GM19351 (cell line): Measurements from ENCODE around the gene TAF9B.
A peak's percentile ranks its signal among the peaks of the same experiment; 100 is the strongest.
"Not testable (repeated sequence)": the region's sequence is repeated elsewhere in the genome, so short reads cannot be mapped to it uniquely, and the experiment has no call there.

Source experiments
- ATAC-seq: cut with Tn5 transposase; IDR thresholded peaks from one replicate; pipeline ENCODE4 v1.9.1; 2021; ENCODE audit warnings: mild to moderate bottlenecking, moderate library complexity; ENCODE audit not compliant: unreplicated experiment

The TAF9B gene

DNA sequence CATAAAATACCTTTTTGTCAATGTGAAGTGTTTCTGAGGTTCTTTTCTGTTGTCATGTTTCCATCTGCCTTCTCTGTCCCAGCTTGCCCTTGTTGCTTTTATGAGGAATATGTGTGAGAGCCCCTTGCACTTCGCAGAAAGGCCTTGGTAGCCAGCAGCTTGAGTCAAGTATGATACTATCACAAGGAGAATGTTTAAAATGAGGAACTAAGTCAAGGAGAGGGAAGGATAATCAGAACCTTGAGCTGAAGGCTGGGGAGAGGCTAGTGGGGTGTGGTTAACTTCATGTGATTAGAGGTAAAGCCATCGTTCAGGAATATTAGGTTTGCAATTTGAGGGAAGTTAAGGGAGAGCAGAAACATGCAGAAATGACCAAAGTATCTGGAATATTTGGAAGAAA lies 22.7 kb downstream of the TAF9B start:
- no peak for ATAC-seq

DNA sequence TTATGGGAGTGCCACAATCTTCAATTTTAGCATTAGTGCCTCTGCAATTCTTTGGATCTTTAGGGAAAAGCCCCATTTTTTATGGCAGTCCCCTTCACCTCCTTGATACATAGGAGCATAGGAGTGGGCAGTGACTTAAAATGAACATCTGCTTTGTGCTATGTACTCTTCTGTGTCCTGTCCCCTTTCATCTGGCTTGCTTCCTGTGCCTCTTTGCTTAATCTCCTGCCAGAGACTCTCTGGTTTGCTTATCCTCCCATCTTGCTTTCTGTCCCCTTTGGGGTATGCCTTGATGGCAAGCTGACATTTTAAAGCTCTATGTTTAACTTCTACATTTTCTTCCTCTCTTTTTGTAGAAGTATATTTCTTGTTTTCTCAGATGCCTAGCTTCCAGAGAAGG lies 23.1 kb downstream of the TAF9B start:
- ATAC-seq, result no peak

DNA sequence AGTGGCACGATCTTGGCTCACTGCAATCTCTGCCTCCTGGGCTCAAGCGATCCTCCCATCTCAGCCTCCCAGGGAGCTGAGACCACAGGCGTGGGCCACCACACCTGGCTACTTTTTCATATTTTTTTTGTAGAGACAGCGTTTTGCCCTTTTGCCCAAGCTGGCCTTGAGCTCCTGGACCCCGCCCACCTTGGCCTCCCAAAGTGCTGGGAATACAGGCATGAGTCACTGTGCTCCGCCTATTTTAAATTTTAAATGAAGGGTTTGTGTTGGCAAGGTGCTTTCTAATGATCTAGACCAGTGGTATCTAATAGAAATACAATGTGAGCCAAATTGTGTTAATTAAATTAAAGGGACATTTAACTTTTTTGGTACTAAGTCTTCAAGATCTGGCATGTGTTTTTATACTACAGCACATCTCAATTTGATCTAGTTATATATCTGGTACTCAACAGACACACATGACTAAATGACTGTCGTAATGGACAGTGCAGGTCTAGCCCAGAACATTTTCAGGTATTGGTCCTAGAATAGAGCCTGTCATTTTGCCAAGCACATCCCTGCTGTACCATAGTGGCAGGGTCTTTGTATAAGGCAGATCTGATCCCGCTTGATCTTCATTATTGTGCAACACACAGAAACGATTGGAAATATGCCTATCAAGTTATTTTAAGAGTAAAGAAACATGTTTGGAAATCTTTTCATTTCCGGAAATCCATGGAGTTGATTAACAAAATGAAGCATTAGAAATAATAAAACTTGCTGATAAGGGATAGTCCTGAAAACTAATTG lies 28.1 kb downstream of the TAF9B start:
- ATAC-seq, result no peak

DNA sequence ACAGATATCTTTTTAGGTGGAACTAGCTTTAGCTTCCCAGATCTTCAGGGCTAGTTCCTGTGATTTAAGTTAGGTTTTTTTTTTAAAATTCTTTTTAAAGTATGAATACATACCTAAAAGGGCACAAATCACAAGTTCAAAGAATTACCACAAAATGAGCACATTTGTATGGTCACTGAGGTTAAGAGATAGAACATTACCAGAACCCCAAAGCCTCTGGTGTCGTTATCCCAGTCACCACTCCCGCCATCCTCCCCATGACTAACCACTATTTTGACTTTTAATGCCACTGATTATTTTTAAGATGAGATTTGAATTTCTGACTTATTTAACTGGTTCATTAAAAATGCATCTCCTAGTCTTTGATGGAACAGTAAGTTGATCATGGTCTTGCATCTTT lies 30.0 kb downstream of the TAF9B start:
- ATAC-seq, result no peak

DNA sequence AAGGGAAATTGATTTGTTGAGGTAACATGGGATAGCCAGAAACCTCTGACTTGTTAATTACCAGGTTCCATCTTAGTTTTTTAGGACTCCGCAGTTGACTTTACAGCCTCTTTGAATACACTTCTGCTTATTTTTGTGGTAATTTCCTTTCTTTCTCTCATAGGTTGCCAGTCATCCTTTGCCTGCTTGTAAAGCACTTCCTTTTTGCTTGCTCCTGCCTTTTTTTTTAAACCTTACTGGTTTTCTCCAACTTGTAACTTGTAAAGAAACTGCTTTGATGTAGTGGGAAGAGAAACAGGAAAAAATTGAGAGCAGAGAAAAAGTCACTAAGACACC lies 32.8 kb downstream of the TAF9B start:
- ATAC-seq, result no peak

DNA sequence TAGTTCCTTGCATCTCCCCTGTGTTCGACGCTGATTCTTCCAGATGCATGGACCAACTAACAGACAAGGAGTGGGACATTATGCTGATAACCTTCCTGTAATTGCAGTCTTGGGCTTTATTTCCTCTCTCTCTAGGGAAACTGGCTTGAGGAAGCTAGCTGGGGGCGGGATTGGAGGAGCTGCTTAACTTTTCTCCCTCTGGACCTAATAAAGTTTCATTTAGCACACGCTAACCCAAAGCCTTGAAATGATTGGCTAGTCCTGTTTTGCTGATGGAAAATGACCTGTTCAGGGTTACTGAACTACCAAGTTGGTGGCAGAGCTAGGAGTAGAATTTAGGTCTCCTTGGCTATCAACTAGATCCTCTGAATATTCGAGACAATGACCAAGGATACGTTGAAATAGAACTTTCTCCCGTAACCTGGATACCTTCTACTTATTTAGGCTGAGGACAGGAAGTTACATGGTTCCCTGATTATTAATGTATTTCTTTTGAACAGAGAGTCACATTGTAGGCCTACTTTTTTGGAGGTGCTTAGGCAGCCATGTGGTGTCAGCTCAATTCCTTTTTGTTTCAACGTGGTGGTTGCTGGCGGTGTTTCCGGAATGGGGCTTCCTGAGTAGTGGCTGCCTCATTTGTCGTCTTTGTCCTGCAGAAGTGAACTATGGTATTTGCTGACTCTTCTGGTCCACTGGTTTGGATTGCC lies 33.4 kb downstream of the TAF9B start:
- no peak for ATAC-seq

DNA sequence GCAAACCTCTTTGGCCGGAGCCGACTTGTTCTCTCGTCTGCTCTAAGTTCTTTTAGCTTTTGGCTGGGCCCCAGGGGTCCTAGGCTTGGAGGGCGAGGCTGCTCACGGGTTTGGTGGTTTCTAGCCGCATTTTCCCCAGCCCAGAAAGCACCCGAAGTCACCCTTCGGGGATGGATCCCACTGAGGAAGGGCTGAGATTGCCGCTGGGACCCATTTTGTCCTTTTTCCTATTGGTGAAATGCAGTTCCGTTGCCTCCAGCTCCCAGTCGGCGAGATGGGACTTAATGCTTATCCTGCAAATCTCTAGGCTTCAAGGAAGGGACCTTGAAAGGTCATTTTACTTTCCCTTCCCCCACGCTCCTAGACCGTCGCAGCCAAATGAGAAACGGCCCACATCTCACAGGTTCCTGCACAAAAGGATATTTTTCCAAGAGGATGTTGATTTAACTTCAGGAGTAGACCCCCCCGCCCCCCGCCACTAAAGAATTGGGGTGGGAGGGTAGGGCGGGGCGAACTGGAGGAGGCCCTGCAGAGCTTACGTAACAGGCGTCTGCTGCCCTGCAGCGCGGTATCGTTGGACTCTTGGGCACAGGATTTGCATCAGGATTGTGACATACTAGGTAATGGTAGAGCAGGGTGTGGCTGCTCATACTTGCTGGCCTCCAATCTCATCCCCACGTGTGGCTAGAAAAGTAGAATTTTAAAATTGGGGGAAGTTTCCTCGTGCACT lies 34.8 kb downstream of the TAF9B start:
- ATAC-seq, result peak; percentile 30

DNA sequence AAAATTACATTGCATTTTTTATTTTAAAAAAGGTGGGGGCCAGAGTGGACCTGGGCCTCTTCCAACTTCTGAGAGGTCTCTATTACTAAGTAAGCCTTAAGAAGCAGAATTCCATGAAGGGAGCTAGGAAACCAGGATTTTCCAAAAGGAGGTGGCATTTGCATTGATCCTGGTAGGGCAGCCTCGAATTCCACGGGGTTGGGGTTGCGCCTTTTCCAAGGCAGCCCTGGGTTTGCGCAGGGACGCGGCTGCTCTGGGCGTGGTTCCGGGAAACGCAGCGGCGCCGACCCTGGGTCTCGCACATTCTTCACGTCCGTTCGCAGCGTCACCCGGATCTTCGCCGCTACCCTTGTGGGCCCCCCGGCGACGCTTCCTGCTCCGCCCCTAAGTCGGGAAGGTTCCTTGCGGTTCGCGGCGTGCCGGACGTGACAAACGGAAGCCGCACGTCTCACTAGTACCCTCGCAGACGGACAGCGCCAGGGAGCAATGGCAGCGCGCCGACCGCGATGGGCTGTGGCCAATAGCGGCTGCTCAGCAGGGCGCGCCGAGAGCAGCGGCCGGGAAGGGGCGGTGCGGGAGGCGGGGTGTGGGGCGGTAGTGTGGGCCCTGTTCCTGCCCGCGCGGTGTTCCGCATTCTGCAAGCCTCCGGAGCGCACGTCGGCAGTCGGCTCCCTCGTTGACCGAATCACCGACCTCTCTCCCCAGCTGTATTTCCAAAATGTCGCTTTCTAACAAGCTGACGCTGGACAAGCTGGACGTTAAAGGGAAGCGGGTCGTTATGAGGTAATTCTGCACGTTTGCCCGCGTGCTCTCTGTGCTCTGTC lies 35.6 kb downstream of the TAF9B start, which contains the start of gene PGK1:
Gene PGK1 (plus strand): TSS at position 626 of the 824 bp plus-strand sequence. CDS start 93 bp downstream, at position 719.
- peak; percentile 92 for ATAC-seq

DNA sequence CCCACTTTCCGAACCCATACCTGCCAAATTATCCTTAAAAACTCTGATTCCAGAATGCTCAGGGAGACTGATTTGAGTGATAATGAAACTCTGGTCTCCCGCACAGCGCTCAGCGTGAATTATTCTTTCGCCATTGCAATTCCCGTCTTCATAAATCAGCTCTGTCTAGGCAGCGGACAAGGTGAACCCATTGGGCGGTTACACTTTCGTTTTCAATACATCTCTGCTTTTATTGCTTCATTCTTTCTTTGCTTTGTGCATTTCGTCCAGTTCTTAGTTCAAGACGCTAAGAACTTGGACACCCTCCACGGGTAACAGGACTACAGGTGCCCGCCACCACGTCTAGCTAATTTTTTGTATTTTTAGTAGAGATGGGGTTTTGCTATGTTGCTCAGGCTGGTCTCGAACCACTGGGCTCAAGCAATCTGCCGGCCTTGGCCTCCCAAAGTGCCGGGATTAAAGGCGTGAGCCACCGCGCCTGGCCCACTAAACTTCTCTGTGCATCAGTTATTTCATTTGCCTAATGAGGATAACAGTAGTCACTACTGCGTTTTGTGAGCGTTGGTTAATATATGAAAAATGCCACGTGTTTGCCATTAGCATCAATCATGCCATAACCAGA lies 36.3 kb downstream of the TAF9B start:
- no peak for ATAC-seq

DNA sequence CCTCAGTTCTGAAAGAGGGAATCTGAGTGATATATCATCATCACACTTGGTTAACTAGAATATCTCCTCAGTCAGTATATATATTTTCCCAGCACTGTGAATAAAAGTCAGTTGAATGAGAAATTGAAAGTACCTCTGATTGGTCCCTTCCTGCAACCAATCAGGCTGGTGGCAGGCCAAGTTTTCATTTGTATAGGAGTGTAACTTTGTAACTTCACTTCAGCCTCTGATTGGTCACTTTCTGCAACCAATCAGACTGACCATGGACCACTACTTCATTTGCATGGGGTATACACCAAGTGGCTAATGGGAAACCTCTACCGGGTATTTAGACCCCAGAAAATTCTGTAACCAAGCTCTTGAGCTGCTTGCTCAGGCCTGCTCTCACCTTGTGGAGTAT lies 37.4 kb downstream of the TAF9B start:
- no peak for ATAC-seq

DNA sequence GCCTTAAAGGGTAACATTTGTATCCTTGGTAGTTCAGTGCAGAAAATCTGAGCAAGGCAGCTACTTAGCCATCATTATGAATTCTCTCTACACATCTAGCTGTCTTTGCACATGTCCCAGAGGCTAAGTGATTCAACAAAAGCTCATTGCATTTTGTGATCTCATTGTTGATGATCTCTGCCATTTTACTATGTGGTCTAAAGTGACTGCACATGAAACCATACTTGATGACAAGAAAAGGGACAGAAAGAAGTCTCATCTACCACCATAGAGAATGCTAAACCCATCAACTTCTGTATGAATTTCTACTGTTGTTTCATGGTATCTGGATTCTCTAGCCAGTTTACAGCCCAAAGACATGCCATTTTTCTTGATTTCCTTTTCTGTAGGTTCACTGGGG lies 41.3 kb downstream of the TAF9B start:
- no peak for ATAC-seq

DNA sequence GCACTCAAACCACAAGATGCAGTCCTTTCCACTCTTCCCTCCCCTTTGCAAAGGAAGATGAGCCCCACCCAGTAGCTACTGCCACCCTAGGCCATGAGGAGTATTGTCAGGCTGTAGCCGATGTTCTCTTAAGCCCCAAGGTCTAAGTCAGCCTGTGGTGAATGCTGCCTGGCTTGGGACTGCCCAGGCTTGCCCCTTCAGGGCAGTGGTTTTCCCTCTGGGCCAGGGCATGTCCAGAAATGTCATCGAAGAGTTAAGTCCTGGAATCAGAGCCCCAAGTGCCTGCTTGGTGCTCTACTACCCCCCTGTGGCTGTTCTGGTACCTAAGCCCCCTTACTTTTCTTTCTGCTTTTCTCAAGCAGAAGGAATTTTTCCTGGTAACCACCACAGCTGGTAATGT lies 47.2 kb downstream of the TAF9B start:
- peak; percentile 86 for ATAC-seq

DNA sequence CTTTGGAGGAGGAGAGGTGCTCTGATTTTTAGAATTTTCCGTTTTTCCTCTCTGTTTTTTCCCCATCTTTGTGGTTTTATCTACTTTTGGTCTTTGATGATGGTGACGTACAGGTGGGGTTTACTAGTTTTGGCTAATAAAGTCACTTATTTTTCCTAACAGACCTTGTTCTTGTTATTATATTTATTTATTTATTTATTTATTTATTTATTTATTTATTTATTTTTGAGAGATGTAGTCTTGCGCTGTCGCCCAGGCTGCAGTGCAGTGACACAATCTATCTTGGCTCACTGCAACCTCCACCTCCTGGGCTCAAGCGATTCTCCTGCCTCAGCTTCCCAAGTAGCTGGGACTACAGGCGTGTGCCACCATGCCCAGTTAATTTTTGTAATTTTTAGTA lies 58.0 kb downstream of the TAF9B start:
- ATAC-seq, result not testable (repeated sequence)
